ENCODE data around the gene ICAM2.
"Not testable (repeated sequence)": the region's sequence is repeated elsewhere in the genome, so short reads cannot be mapped to it uniquely, and the experiment has no call there.

ICAM2 gene

GRCh38 chr17:64008830-64009229 is 11.6 kb downstream of the ICAM2 start:
- H3K4me1 ChIP-seq (ENCODE audit: control insufficient read depth, low read length): peaks cover 9% of the 10 kb centered on the region
- no peaks in the 10 kb centered on the region for H3K27me3 ChIP-seq (ENCODE audit: control insufficient read depth, low read length)
- no peaks in the 10 kb centered on the region for H3F3A ChIP-seq (ENCODE audit: control insufficient read depth, insufficient read depth)
- peaks cover 7% of the 10 kb centered on the region; the same call in 1 of the 2 replicates for H3K36me3 ChIP-seq (ENCODE audit: control insufficient read depth, low read length)
- H3K9me3 ChIP-seq (ENCODE audit: control insufficient read depth, insufficient read depth, low read length): no peaks in the 10 kb centered on the region
- no peaks in the 10 kb centered on the region for H3K9me2 ChIP-seq (replicated peaks; ENCODE audit: control insufficient read depth, low read length)
- H4K20me1 ChIP-seq (ENCODE audit: control insufficient read depth, insufficient read depth, low read depth, low read length): 0 out of 2 replicates have a peak, but pooled peaks cover 4% of the 10 kb centered on the region
- TF ChIP-seq EZH2phosphoT487 (IDR thresholded peaks at IDR 0.05; ENCODE audit: borderline replicate concordance, low read length) (no peak), CTCF (IDR thresholded peaks at IDR 0.05; ENCODE audit: low read depth, low read length, poor library complexity, severe bottlenecking) (no peak)
- H3K79me2 ChIP-seq (ENCODE audit: control insufficient read depth, low read length): peaks cover 18% of the 10 kb centered on the region
- no peak overlapping the region for H3K4me2 ChIP-seq (ENCODE audit: low read length)
- H3K4me3 ChIP-seq (ENCODE audit: low read length): no peak overlapping the region
- H3K27ac ChIP-seq (ENCODE audit: low read depth, low read length): no peak overlapping the region

GRCh38 chr17:64008346-64008745 is 12.1 kb downstream of the ICAM2 start:
- H3K4me2 ChIP-seq (ENCODE audit: low read length): no peak overlapping the region
- H3K79me2 ChIP-seq (ENCODE audit: control insufficient read depth, low read length): peaks cover 16% of the 10 kb centered on the region
- no peak overlapping the region for H3K4me3 ChIP-seq (ENCODE audit: low read length)
- H3K9me2 ChIP-seq (replicated peaks; ENCODE audit: control insufficient read depth, low read length): no peaks in the 10 kb centered on the region
- no peaks in the 10 kb centered on the region for H3F3A ChIP-seq (ENCODE audit: control insufficient read depth, insufficient read depth)
- peaks cover 11% of the 10 kb centered on the region; the same call in 1 of the 2 replicates for H3K36me3 ChIP-seq (ENCODE audit: control insufficient read depth, low read length)
- H3K9me3 ChIP-seq (ENCODE audit: control insufficient read depth, insufficient read depth, low read length): no peaks in the 10 kb centered on the region
- H4K20me1 ChIP-seq (ENCODE audit: control insufficient read depth, insufficient read depth, low read depth, low read length): 0 out of 2 replicates have a peak, but pooled peaks cover 4% of the 10 kb centered on the region
- no peak for TF ChIP-seq CTCF (IDR thresholded peaks at IDR 0.05; ENCODE audit: low read depth, low read length, poor library complexity, severe bottlenecking)
- no peaks in the 10 kb centered on the region for H3K27me3 ChIP-seq (ENCODE audit: control insufficient read depth, low read length)
- H3K27ac ChIP-seq (ENCODE audit: low read depth, low read length): no peak overlapping the region
- H3K4me1 ChIP-seq (ENCODE audit: control insufficient read depth, low read length): peaks cover 7% of the 10 kb centered on the region

GRCh38 chr17:64007838-64008282 is 12.6 kb downstream of the ICAM2 start:
- TF ChIP-seq CTCF (IDR thresholded peaks at IDR 0.05; ENCODE audit: low read depth, low read length, poor library complexity, severe bottlenecking): no peak
- no peak for TF ChIP-seq EZH2phosphoT487 (IDR thresholded peaks at IDR 0.05; ENCODE audit: borderline replicate concordance, low read length)
- H3K9me2 ChIP-seq (replicated peaks; ENCODE audit: control insufficient read depth, low read length): no peaks in the 10 kb centered on the region
- H3K4me1 ChIP-seq (ENCODE audit: control insufficient read depth, low read length): peaks cover 7% of the 10 kb centered on the region
- no peak overlapping the region for H3K4me2 ChIP-seq (ENCODE audit: low read length)
- no peak overlapping the region for H3K4me3 ChIP-seq (ENCODE audit: low read length)
- H3K36me3 ChIP-seq (ENCODE audit: control insufficient read depth, low read length): peaks cover 14% of the 10 kb centered on the region; the same call in 1 of the 2 replicates
- H4K20me1 ChIP-seq (ENCODE audit: control insufficient read depth, insufficient read depth, low read depth, low read length): 0 out of 2 replicates have a peak, but pooled peaks cover 4% of the 10 kb centered on the region
- no peak overlapping the region for H3K27ac ChIP-seq (ENCODE audit: low read depth, low read length)
- no peaks in the 10 kb centered on the region for H3F3A ChIP-seq (ENCODE audit: control insufficient read depth, insufficient read depth)
- H3K9me3 ChIP-seq (ENCODE audit: control insufficient read depth, insufficient read depth, low read length): no peaks in the 10 kb centered on the region
- peaks cover 12% of the 10 kb centered on the region for H3K79me2 ChIP-seq (ENCODE audit: control insufficient read depth, low read length)
- no peaks in the 10 kb centered on the region for H3K27me3 ChIP-seq (ENCODE audit: control insufficient read depth, low read length)

- not testable (repeated sequence) for H3K27ac ChIP-seq (ENCODE audit: low read depth, low read length); H3K27me3 ChIP-seq (ENCODE audit: control insufficient read depth, low read length); H3K4me3 ChIP-seq (ENCODE audit: low read length); H3K9me3 ChIP-seq (ENCODE audit: control insufficient read depth, insufficient read depth, low read length); H3K4me2 ChIP-seq (ENCODE audit: low read length); H3F3A ChIP-seq (ENCODE audit: control insufficient read depth, insufficient read depth); H4K20me1 ChIP-seq (ENCODE audit: control insufficient read depth, insufficient read depth, low read depth, low read length); H3K4me1 ChIP-seq (ENCODE audit: control insufficient read depth, low read length); H3K9me2 ChIP-seq (replicated peaks; ENCODE audit: control insufficient read depth, low read length); H3K79me2 ChIP-seq (ENCODE audit: control insufficient read depth, low read length)
- peaks cover 14% of the 10 kb centered on the region; the same call in 1 of the 2 replicates for H3K36me3 ChIP-seq (ENCODE audit: control insufficient read depth, low read length)
These were observed 13.2 kb downstream of the ICAM2 start for GRCh38 chr17:64007089-64007837.
